ENCODE data around the gene CD300LG.

DNA sequence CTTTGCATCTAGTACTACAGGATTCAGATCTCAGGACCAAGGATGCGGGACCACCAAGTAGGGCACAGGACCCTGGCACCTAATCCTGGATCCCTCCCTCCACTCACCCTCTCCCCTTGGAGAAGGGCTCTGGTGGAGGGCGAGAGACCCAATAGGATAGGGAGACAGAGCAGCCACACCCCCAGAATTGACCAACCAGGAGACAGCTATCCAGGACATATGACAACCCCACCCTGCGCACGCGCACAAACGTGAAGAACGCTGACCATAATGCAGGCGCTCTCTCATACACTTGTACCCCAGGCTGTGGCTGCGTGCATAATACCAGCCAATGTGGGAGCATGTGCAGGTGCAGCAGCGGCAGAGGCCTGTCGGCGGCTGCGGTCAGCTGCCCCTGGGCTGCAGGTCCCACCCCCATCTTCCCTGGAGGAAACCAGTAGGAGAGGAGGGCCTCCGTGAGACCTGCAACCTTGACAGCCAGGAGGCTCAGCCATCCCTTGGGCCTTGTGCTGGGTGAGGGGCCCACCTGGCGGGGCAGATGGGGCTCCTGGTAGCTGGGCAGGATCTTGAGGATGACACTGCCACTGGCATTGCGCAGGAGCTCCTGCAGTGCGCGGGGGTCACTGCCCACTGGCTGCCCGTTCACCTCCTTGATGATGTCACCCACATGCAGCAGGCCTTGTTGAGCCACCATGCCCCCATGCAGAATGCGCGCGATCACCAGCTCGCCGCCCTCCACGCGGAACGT lies 35.0 kb downstream of the CD300LG start:
- no peak for TF ChIP-seq POLR2A (IDR thresholded peaks at IDR 0.05)
- TF ChIP-seq, protein P1, sequence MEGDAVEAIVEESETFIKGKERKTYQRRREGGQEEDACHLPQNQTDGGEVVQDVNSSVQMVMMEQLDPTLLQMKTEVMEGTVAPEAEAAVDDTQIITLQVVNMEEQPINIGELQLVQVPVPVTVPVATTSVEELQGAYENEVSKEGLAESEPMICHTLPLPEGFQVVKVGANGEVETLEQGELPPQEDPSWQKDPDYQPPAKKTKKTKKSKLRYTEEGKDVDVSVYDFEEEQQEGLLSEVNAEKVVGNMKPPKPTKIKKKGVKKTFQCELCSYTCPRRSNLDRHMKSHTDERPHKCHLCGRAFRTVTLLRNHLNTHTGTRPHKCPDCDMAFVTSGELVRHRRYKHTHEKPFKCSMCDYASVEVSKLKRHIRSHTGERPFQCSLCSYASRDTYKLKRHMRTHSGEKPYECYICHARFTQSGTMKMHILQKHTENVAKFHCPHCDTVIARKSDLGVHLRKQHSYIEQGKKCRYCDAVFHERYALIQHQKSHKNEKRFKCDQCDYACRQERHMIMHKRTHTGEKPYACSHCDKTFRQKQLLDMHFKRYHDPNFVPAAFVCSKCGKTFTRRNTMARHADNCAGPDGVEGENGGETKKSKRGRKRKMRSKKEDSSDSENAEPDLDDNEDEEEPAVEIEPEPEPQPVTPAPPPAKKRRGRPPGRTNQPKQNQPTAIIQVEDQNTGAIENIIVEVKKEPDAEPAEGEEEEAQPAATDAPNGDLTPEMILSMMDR (IDR thresholded peaks at IDR 0.05): no peak

All from right lobe of liver (tissue), 4 donors.